Stimulated activated naive B cell treated with anti-CD40 and anti-IgM and Interleukin-4, amounts not matched to agents 10 μg/mL and 1 μg/mL and 100 μg/mL, for 72 hours (primary cell): Measurements from ENCODE around the gene NUP214.
A peak's percentile ranks its signal among the peaks of the same experiment; 100 is the strongest.
"Not testable (repeated sequence)": the region's sequence is repeated elsewhere in the genome, so short reads cannot be mapped to it uniquely, and the experiment has no call there.

Source experiments
- ATAC-seq, 2 donors: fragments of 150-1000 bp; cut with Tn5 transposase; replicated peaks; 2 replicates each; pipeline ENCODE4 v1.10.0; 2021; ENCODE audit warnings: moderate library complexity in 1 of 2
- DNase-seq: peaks from one replicate; pipeline ENCODE4 v3.0.0; 2021
- H3K27ac Mint-ChIP-seq: one replicate; pipeline ENCODE4 v1.8.0; 2022; ENCODE audit warnings: mild to moderate bottlenecking, mixed read lengths
- H3K27me3 Mint-ChIP-seq, 2 donors: one replicate each; pipeline ENCODE4 v1.8.0; 2022; ENCODE audit warnings: mixed read lengths in 2 of 2
- H3K36me3 Mint-ChIP-seq, 2 donors: one replicate each; pipeline ENCODE4 v1.8.0; 2022; ENCODE audit warnings: mixed read lengths in 2 of 2, mild to moderate bottlenecking in 1 of 2
- H3K4me1 Mint-ChIP-seq, 2 donors: one replicate each; pipeline ENCODE4 v1.8.0; 2022; ENCODE audit warnings: mixed read lengths in 2 of 2, mild to moderate bottlenecking in 1 of 2
- H3K4me3 Mint-ChIP-seq, 2 donors: one replicate each; pipeline ENCODE4 v1.8.0; 2022; ENCODE audit warnings: mild to moderate bottlenecking in 2 of 2, mixed read lengths in 2 of 2, moderate library complexity in 1 of 2
- H3K9me3 Mint-ChIP-seq, 2 donors: one replicate each; pipeline ENCODE4 v1.8.0; 2022; ENCODE audit warnings: mixed read lengths in 2 of 2, mild to moderate bottlenecking in 1 of 2

The NUP214 gene

GRCh38 chr9:131259432-131259898 is 134.1 kb downstream of the NUP214 start:
- ATAC-seq (no peak), DNase-seq (no peak)
- Mint-ChIP-seq H3K9me3 (no peaks in the 10 kb centered on the region), H3K27me3 (no peaks in the 10 kb centered on the region), H3K36me3 (peaks cover 18 to 34% of the 10 kb centered on the region in 2 donors), H3K4me1 (peaks cover 28 to 66% of the 10 kb centered on the region in 2 donors), H3K4me3 (no peak overlapping the region), H3K27ac (no peak overlapping the region)

- H3K9me3 Mint-ChIP-seq: no peaks in the 10 kb centered on the region
- DNase-seq: no peak
- H3K27ac Mint-ChIP-seq: no peak overlapping the region
- H3K27me3 Mint-ChIP-seq: no peaks in the 10 kb centered on the region
- H3K36me3 Mint-ChIP-seq: peaks cover 18 to 37% of the 10 kb centered on the region in 2 donors
- no peak overlapping the region for H3K4me3 Mint-ChIP-seq
- no peak for ATAC-seq
- H3K4me1 Mint-ChIP-seq: peaks cover 24 to 66% of the 10 kb centered on the region in 2 donors
Measured at GRCh38 chr9:131259916-131260597, 134.7 kb downstream of the NUP214 start.

- peaks cover 24 to 64% of the 10 kb centered on the region in 2 donors for H3K4me1 Mint-ChIP-seq
Measured at GRCh38 chr9:131260751-131261452, 135.5 kb downstream of the NUP214 start.

DNA sequence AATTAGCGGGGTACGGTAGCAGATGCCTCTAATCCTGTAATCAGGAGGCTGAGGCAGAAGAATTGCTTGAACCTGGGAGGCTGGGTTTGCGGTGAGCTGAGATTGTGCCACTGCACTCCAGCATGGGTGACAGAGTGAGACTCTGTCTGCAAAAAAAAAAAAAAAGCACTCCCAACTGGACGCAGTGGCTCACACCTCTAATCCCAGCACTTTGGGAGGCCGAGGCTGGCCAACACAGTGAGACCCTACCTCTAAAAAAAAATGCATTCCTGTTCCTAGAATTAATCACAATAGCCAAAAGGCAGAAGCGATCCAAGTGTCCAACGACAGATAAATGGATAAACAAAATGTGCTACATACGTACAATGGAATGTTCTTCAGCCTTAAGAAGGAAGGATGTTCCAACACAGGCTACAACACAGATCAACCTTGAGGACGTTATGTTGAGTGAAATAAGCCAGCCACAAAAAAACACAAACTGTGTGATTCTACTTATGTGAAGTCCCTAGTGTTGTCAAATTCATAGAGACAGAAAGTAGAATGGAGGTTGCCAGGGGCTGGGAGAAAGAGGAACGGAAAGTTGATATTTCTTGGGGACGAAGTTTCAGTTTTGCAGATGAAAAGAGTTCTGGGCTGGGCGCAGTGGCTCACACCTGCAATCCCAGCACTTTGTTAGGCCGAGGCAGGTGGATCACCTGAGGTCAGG is 137.1 kb downstream of the NUP214 start:
- H3K36me3 Mint-ChIP-seq: peaks cover 25 to 47% of the 10 kb centered on the region in 2 donors
- H3K27ac Mint-ChIP-seq: peak overlapping the region; percentile 1
- peaks cover 29 to 66% of the 10 kb centered on the region in 2 donors for H3K4me1 Mint-ChIP-seq
- no peaks in the 10 kb centered on the region for H3K9me3 Mint-ChIP-seq
- peak; percentile 86 to 87 for ATAC-seq
- peak overlapping the region; percentile 4 to 27 for H3K4me3 Mint-ChIP-seq
- peak; percentile 36 for DNase-seq
- H3K27me3 Mint-ChIP-seq: no peaks in the 10 kb centered on the region

More at GRCh38 chr9:131260751-131261452, 135.5 kb downstream of the NUP214 start:
- Mint-ChIP-seq H3K9me3 (no peaks in the 10 kb centered on the region), H3K27ac (no peak overlapping the region), H3K4me3 (no peak overlapping the region), H3K27me3 (no peaks in the 10 kb centered on the region), H3K36me3 (peaks cover 19 to 38% of the 10 kb centered on the region in 2 donors)
- DNase-seq (no peak), ATAC-seq (no peak)

GRCh38 chr9:131263033-131263343 is 137.6 kb downstream of the NUP214 start:
- peaks cover 27 to 62% of the 10 kb centered on the region in 2 donors for H3K4me1 Mint-ChIP-seq
- peak overlapping the region; percentile 4 to 27 for H3K4me3 Mint-ChIP-seq
- peak overlapping the region; percentile 1 for H3K27ac Mint-ChIP-seq
- ATAC-seq: peak; percentile 7 to 13
- DNase-seq, H3K27me3 Mint-ChIP-seq, H3K9me3 Mint-ChIP-seq: not testable (repeated sequence)
- H3K36me3 Mint-ChIP-seq: peaks cover 22 to 43% of the 10 kb centered on the region in 2 donors

DNA sequence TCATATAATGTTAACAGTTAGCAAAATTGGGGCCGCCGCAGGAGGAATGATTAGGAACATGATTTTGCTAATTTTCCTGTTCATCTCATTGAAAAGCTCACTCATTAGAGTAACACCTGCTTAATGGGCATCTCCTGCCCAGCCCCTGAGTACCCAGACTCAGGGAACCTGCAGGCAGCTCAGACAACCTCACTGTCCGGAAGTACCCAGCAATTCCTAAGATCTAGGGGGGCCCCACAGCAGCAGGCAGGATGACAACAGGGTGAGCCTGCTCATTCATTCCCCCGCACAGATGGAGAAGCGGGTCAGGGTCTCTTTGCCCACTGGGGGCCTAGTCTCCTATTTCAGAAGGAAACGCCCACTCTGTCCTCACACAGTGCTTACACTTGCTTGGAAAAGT is 138.3 kb downstream of the NUP214 start:
- Mint-ChIP-seq H3K9me3 (no peaks in the 10 kb centered on the region), H3K4me3 (no peak overlapping the region), H3K4me1 (peaks cover 31 to 68% of the 10 kb centered on the region in 2 donors), H3K27me3 (no peaks in the 10 kb centered on the region), H3K36me3 (peaks cover 22 to 41% of the 10 kb centered on the region in 2 donors), H3K27ac (peak overlapping the region; percentile 73)
- DNase-seq: no peak
- no peak for ATAC-seq

GRCh38 chr9:131264231-131264630 is 138.8 kb downstream of the NUP214 start:
- H3K4me3 Mint-ChIP-seq: no peak overlapping the region
- H3K9me3 Mint-ChIP-seq: no peaks in the 10 kb centered on the region
- peak overlapping the region; percentile 62 for H3K27ac Mint-ChIP-seq
- DNase-seq (no peak), ATAC-seq (no peak)
- no peaks in the 10 kb centered on the region for H3K27me3 Mint-ChIP-seq
- peaks cover 22 to 41% of the 10 kb centered on the region in 2 donors for H3K36me3 Mint-ChIP-seq
- peaks cover 33 to 73% of the 10 kb centered on the region in 2 donors for H3K4me1 Mint-ChIP-seq

- H3K9me3 Mint-ChIP-seq: no peaks in the 10 kb centered on the region
- peaks cover 7 to 27% of the 10 kb centered on the region in 2 donors for H3K36me3 Mint-ChIP-seq
- ATAC-seq: no peak
- H3K27me3 Mint-ChIP-seq: no peaks in the 10 kb centered on the region
- peaks cover 47 to 89% of the 10 kb centered on the region in 2 donors for H3K4me1 Mint-ChIP-seq
- no peak for DNase-seq
- H3K4me3 Mint-ChIP-seq: peak overlapping the region in 1 of 2 donors; percentile 39
- peak overlapping the region; percentile 82 for H3K27ac Mint-ChIP-seq
Measured at GRCh38 chr9:131266266-131267229, 141.2 kb downstream of the NUP214 start.

DNA sequence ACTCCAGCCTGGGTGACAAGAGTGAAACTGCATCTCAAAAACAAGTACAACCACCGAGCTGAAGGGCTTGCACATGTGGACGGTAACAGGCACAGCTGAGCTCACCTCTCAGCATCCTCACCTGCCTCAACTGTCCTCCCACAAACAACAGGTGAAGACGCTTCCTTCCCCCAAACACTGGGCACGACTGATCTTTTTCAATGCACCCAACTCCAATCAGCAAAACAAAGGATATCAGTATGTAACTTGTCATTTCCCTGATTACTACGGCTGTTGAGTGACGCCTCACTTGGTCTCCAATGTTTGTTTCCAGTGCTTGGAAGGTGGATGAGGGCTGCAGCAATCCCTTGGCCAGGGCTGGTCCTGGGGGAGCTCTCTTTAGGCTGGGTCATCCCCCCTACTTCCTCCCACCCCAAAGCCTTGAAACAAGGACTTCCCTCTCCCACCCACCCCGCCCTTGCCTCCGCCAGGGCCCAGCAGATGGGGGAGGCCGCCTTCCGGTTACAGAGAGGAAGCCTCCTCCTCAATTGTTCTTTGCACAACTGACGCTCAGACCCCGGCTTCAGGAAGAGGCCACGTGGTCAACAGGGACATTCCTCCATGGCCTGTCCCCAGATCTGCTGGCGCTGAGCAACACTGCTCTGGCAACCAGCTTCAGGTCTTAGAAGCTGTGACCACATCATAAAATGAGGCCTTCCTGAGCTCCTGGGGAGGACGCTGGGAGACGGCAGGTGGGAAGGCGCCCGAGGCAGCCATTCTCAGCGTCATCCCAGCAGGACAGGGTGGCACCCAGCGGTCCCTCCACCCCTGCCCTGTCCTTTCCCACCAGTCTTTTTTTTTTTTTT is 145.0 kb downstream of the NUP214 start:
- ATAC-seq (peak; percentile 16 to 21), DNase-seq (peak; percentile 30)
- Mint-ChIP-seq H3K4me1 (peaks cover 51 to 84% of the 10 kb centered on the region in 2 donors), H3K27me3 (no peaks in the 10 kb centered on the region), H3K36me3 (peaks cover 9 to 18% of the 10 kb centered on the region in 2 donors), H3K4me3 (peak overlapping the region; percentile 80 to 83), H3K27ac (peak overlapping the region; percentile 94), H3K9me3 (no peaks in the 10 kb centered on the region)

- not testable (repeated sequence) for ATAC-seq, H3K27me3 Mint-ChIP-seq, H3K9me3 Mint-ChIP-seq, DNase-seq
- H3K36me3 Mint-ChIP-seq: peaks cover 8 to 18% of the 10 kb centered on the region in 2 donors
- H3K27ac Mint-ChIP-seq: peak overlapping the region; percentile 94
- H3K4me1 Mint-ChIP-seq: peaks cover 50 to 81% of the 10 kb centered on the region in 2 donors
- H3K4me3 Mint-ChIP-seq: peak overlapping the region; percentile 80 to 83
Measured at GRCh38 chr9:131271016-131271273, 145.6 kb downstream of the NUP214 start.

GRCh38 chr9:131271506-131271931 is 146.1 kb downstream of the NUP214 start:
- Mint-ChIP-seq H3K36me3 (peaks cover 3 to 16% of the 10 kb centered on the region in 2 donors), H3K27me3 (no peaks in the 10 kb centered on the region), H3K4me1 (peaks cover 44 to 75% of the 10 kb centered on the region in 2 donors), H3K4me3 (peak overlapping the region; percentile 60 to 90), H3K9me3 (no peaks in the 10 kb centered on the region), H3K27ac (peak overlapping the region; percentile 51)
- no peak for DNase-seq
- no peak for ATAC-seq

DNA sequence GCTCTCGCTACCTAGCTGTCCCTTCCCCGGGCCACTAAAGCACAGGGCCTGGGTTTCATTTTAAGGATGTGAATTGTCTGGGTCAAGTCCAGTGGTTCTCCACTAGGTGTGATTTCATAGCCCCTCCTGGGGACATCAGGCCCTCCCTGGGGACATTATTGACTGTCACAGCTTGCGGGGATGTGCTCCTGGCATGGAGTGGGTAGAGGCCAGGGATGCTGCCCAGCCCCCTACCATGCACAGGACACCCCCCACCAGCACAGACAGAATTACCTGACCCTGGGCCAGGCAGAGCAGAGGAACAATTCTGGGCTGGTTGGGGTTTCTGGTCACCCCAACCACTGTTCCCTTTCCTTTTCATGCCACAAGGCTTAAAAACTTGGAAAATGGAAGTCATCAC is 146.8 kb downstream of the NUP214 start:
- Mint-ChIP-seq H3K36me3 (peaks cover 3 to 13% of the 10 kb centered on the region in 2 donors), H3K9me3 (no peaks in the 10 kb centered on the region), H3K4me3 (peak overlapping the region; percentile 77 to 90), H3K4me1 (peaks cover 39 to 68% of the 10 kb centered on the region in 2 donors), H3K27me3 (no peaks in the 10 kb centered on the region), H3K27ac (peak overlapping the region; percentile 90)
- DNase-seq (no peak), ATAC-seq (no peak)
